Erythroblast (primary cell): Measurements from ENCODE around the gene EGR4.

ENCODE experiments used
- DNase-seq, 2 experiments: peaks; one replicate each; lab custom pipeline; 2025; lab: John Stamatoyannopoulos, UW
- GATA1 ChIP-seq: IDR thresholded peaks from 2 replicates; pipeline ENCODE4 v1.6.1; 2011; ENCODE audit warnings: low read depth, mild to moderate bottlenecking, control low read depth, low read length, moderate library complexity
- POLR2A ChIP-seq: IDR thresholded peaks from 2 replicates; pipeline ENCODE4 v1.6.1; 2011; ENCODE audit warnings: mild to moderate bottlenecking, low read length

Gene EGR4

DNA sequence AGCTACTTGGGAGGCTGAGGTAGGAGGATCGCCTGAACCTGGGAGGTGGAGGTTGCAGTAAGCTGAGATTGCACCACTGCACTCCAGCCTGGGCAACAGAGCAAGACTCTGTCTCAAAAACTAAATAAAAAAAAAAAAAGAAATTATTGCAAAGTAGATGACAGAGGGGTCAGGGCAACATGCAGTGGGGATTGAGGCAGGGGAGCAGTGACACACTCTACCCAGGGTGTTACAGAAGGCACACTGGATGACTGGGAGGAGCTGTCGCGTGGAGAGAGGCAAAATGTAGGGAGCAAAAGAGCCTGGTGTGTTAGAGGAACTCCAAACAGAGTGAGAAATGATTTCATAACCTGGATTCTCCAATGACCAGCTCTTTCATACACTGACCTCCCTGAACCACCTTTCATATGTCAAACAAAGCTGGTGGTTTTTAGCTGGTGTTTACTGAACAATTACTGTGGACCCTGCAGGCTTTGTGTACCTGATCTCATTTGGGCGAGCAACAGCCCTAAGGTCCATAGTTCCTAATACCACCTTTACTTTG lies 31.2 kb downstream of the EGR4 start:
- TF ChIP-seq POLR2A (no peak), GATA1 (no peak)
- no peak for DNase-seq

DNA sequence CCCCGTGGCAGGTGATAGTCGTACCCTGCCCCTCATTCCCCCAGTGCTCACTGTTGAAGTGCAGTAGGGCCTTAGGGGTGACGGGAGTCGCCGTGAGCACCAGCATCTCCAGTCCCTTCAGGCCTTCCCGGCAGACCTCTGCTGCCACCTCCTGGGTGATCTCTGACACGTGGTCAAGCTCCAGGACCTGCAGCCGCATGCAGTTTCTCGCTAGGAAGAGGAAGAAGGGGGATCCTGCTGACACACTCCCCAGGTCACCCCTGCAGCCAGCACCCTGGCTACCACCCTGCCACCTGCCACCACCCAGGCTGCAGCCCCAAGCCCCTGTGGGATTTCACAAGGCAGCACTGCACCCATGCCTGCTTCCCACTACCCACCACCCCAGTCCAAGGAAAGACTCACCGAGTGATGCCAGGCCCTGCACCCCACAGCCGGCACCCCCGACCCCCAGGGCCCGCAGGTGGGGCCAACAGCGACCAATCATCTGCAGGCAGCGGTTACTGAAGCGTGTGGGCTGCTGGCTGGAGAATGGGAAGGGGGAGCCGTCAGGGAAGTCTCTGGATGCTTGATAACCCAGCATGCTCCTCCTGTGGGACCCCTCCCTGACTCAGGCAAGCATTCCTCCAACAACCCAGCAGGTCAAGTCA lies 32.9 kb downstream of the EGR4 start:
- no peak for TF ChIP-seq POLR2A
- TF ChIP-seq GATA1: no peak
- peak; percentile 63 to 67 for DNase-seq

GRCh38 chr2:73259704-73260337 lies 33.5 kb downstream of the EGR4 start:
- TF ChIP-seq POLR2A: no peak
- TF ChIP-seq GATA1: no peak
- DNase-seq: no peak

- no peak for DNase-seq
- TF ChIP-seq POLR2A (no peak), GATA1 (no peak)
Observed at GRCh38 chr2:73259276-73259675, 34.1 kb downstream of the EGR4 start.

DNA sequence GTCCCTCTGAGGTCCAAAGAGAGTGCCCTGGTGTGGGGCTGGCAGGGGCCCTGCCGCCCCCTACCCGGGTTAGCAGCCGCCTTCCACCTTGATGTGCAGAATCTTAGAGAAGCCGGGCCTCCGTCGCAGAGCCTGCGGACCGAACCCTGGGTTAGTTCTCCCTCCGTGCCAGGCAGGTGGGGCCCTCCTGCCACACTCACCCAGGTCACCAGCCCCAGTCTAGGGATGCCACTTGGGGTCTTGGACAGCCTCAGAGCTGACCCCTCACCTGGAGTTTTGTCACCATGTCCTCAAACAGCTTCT lies 34.5 kb downstream of the EGR4 start:
- TF ChIP-seq GATA1: no peak
- TF ChIP-seq POLR2A: no peak
- no peak for DNase-seq

GRCh38 chr2:73258186-73258912 lies 35.0 kb downstream of the EGR4 start:
- no peak for DNase-seq
- TF ChIP-seq GATA1 (no peak), POLR2A (no peak)

- peak; percentile 16 to 33 for DNase-seq
Observed at GRCh38 chr2:73257425-73258125, 35.8 kb downstream of the EGR4 start.

DNA sequence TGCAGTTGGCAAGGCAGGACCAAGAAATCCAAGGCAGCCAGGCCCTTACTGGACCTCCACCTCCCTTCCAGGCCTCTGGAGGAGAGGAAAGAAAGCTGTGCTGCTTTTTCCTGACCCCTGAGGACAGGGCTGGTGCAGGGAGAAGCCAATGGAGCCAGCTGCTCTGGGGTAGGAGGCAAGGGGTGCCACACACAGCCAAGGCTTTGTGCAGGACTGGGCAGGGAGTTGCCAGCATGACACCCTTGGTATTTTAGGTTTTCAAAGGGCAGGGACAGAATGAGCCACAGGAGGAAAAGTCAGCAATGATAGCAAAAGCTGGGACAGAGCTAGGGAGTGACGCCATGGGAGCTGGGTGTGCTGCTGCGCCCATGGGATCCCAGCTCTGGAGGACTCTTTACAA lies 36.3 kb downstream of the EGR4 start:
- TF ChIP-seq GATA1: no peak
- no peak for DNase-seq

More at GRCh38 chr2:73257425-73258125, 35.8 kb downstream of the EGR4 start:
- TF ChIP-seq POLR2A (no peak), GATA1 (no peak)

- TF ChIP-seq POLR2A (no peak), GATA1 (no peak)
- no peak for DNase-seq
Observed at GRCh38 chr2:73256618-73256922, 36.8 kb downstream of the EGR4 start.

DNA sequence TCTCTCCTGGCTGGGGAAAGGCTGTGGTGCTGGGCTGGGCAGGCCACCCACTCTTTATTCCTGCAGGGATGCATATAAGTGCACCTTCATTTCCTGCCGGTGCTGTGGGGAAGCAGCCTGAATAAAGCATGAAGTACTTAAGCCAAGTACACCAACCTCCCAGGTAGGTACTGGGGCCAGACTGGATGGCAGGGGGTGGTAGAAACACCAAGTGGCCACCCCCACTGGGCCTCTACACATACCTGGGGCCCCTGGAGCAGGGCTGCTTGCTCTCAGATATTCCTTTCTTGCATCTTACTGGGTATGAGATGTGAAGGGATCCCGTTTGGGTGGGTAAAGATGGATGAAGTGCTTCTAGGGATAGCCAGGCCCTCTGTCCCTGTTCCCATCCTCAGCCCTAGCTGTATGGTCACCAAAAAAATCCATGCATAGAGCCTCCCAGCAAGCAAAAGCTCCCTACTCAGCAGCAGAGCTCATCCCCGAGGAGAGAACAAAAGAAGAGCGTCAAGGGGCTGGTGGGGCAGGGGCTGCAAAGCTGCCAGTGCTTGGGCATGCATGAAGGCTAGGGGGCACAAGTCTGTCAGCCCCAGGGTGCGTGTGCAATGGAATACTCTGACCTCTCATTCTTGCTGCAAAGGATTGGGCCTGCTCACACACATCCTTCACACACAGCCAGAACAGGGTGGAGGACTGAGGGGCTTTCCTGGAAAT lies 37.3 kb downstream of the EGR4 start:
- TF ChIP-seq POLR2A (no peak), GATA1 (no peak)
- DNase-seq: no peak

DNA sequence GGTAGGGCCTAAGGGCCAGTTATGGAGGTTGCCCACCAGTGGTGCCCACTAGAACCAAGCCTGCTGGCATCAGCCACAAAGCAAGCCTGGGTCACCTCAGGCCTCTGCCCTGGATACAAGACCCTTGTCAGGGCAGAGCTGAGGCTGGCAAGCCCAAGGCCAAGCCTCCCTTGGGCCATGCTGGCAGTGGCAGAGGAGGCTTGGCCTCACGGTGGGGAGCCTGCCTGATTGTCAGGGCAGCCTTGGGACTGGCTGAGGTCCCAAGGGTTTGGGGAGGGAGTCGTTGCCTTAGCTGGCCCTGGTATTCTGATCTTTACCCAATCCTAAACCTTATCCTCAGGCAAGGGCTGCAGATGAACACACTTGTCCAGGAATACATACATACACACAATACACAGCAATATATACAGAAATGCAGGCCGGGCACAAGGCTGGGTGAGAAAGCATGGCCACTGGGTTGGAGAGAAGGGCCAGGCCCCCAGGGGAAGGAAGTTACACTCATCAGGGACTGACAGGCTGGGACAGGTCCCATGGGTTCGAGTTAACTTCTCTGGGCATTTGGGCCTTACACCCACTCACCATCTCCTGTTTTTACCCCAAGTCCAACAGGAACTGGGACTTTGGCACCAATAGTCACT lies 38.2 kb downstream of the EGR4 start:
- TF ChIP-seq GATA1: no peak
- DNase-seq: no peak

- TF ChIP-seq POLR2A (no peak), GATA1 (no peak)
- no peak for DNase-seq
Observed at GRCh38 chr2:73254343-73255006, 38.9 kb downstream of the EGR4 start.
